ENCODE measurements around the gene TCP11L2.

The TCP11L2 gene

DNA sequence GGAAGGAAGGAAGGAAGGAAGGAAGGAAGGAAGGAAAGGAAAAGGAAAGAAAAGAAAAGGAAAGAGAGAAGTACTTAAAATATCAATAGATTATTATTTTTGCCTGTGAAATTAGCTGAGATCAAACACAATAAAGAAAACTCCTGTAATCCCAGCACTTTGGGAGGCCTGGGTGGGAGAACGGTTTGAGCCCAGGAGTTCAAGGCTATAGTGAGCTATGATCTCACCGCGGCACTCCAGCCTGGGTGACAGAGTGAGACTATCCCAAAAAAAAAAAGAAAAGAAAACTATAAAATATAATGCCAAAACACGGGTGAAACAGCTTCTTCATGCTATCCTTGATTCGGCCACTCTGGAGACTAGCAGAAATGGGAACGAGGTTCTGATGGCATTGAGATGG is 28.5 kb upstream of the TCP11L2 start:
- H3K27ac ChIP-seq (ENCODE audit: extremely low read depth, low read depth, low read length): no peak overlapping the region
- H3K4me1 ChIP-seq (ENCODE audit: control insufficient read depth, insufficient read depth, low read length): no peaks in the 10 kb centered on the region
- TF ChIP-seq ZNF366 (tag by site-specific recombination; conservative IDR thresholded peaks at IDR 0.05): peak; percentile 50
- TF ChIP-seq ZNF248 (tag by site-specific recombination; IDR thresholded peaks at IDR 0.05): no peak
- no peak overlapping the region for H3K4me3 ChIP-seq (ENCODE audit: low read depth, low read length)
- H3K36me3 ChIP-seq (ENCODE audit: control insufficient read depth in 2 of 2, insufficient read depth in 1 of 2, low read length in 2 of 2): no peaks in the 10 kb centered on the region
- ChIA-PET CTCF (interaction anchor here (2.1 kb wide), 1 partner anchor 9 kb away, joined by 18 read pairs; no protein-coding TSS in a partner anchor), POLR2A (no interaction called here)
- no peaks in the 10 kb centered on the region for H3K9me3 ChIP-seq (ENCODE audit: control insufficient read depth, insufficient read depth, low read depth, low read length)

DNA sequence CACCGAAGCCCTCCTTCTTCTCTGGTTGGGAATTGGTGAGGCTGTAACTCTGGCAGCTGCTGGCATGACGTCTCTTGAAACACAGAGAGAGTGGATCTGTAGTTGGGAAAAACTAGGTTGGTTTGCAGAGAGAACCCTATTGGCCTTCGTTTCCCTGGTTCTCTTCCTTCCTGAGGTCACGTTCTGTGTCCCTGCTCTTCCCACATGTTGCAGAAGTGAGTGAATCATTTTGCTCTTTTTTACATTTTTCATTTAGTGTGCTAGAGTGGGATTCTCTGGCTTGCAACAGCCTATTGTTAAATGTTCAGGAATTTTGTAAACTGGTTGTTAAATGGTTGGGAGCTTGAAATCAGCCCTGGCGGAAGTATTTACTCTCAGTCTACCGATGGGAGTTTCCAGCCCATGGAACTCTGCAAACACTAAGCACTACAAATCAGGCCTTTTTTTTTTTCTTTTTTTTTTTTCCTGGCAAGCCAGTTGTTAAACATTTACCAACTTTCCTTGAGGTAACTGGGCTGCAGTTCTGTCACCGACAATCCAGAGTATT is 27.9 kb upstream of the TCP11L2 start:
- ChIA-PET POLR2A (interaction anchor here (0.6 kb wide), 1 partner anchor 1630 kb away, joined by 3 read pairs; no protein-coding TSS in a partner anchor), CTCF (interaction anchor here (0.8 to 1.2 kb wide), 3 partner anchors 9 to 140 kb away, joined by 3 to 5 read pairs (median 4); no protein-coding TSS in a partner anchor)
- no peaks in the 10 kb centered on the region for H3K36me3 ChIP-seq (ENCODE audit: control insufficient read depth in 2 of 2, insufficient read depth in 1 of 2, low read length in 2 of 2)
- H3K27ac ChIP-seq (ENCODE audit: extremely low read depth, low read depth, low read length): no peak overlapping the region
- H3K9me3 ChIP-seq (ENCODE audit: control insufficient read depth, insufficient read depth, low read depth, low read length): no peaks in the 10 kb centered on the region
- H3K4me1 ChIP-seq (ENCODE audit: control insufficient read depth, insufficient read depth, low read length): no peaks in the 10 kb centered on the region
- no peak overlapping the region for H3K4me3 ChIP-seq (ENCODE audit: low read depth, low read length)
- TF ChIP-seq ZNF560 (tag by site-specific recombination; IDR thresholded peaks at IDR 0.05; ENCODE audit: borderline replicate concordance): no peak
- TF ChIP-seq, protein P1, sequence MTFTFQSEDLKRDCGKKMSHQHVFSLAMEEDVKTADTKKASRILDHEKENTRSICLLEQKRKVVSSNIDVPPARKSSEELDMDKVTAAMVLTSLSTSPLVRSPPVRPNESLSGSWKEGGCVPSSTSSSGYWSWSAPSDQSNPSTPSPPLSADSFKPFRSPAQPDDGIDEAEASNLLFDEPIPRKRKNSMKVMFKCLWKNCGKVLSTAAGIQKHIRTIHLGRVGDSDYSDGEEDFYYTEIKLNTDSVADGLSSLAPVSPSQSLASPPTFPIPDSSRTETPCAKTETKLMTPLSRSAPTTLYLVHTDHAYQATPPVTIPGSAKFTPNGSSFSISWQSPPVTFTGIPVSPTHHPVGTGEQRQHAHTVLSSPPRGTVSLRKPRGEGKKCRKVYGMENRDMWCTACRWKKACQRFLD (tag by site-specific recombination; IDR thresholded peaks at IDR 0.05): no peak
- TF ChIP-seq ZNF555 (tag by site-specific recombination; conservative IDR thresholded peaks at IDR 0.05): no peak
- TF ChIP-seq, protein P2, sequence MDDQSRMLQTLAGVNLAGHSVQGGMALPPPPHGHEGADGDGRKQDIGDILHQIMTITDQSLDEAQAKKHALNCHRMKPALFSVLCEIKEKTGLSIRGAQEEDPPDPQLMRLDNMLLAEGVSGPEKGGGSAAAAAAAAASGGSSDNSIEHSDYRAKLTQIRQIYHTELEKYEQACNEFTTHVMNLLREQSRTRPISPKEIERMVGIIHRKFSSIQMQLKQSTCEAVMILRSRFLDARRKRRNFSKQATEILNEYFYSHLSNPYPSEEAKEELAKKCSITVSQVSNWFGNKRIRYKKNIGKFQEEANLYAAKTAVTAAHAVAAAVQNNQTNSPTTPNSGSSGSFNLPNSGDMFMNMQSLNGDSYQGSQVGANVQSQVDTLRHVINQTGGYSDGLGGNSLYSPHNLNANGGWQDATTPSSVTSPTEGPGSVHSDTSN (CRISPR knock-in tag; IDR thresholded peaks at IDR 0.05): no peak
- no peak for TF ChIP-seq ZNF701 (tag by site-specific recombination; IDR thresholded peaks at IDR 0.05)
- TF ChIP-seq GFI1B (tag by site-specific recombination; IDR thresholded peaks at IDR 0.05): no peak
- TF ChIP-seq ZNF169 (tag by site-specific recombination; IDR thresholded peaks at IDR 0.05): no peak

DNA sequence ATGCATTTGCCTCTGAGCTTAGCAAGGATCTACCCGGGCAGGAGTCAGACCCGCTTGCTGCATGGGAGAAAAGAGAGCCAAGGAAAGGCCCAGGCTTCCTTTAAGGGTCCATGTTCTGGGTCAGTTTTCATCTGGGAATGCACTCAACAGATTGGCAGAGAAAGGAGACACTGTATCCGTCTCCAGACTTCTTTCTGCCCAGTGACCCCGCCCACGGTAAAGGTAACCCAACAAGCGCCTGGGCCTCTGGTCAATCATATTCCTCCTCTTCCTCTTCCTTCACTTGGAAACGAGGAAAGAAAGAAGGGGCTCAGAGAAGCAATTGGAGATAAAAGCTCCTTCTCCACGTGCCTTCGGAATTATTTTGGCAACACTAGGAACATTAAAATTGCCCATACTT is 27.1 kb upstream of the TCP11L2 start:
- TF ChIP-seq ZNF416 (tag by site-specific recombination; IDR thresholded peaks at IDR 0.05): no peak
- TF ChIP-seq, protein P3, sequence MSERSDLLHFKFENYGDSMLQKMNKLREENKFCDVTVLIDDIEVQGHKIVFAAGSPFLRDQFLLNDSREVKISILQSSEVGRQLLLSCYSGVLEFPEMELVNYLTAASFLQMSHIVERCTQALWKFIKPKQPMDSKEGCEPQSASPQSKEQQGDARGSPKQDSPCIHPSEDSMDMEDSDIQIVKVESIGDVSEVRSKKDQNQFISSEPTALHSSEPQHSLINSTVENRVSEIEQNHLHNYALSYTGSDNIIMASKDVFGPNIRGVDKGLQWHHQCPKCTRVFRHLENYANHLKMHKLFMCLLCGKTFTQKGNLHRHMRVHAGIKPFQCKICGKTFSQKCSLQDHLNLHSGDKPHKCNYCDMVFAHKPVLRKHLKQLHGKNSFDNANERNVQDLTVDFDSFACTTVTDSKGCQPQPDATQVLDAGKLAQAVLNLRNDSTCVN (tag by site-specific recombination; optimal IDR thresholded peaks at IDR 0.05): no peak
- no peak for TF ChIP-seq ZFP69B (tag by site-specific recombination; IDR thresholded peaks at IDR 0.05)
- no peak for TF ChIP-seq ZNF248 (tag by site-specific recombination; IDR thresholded peaks at IDR 0.05)
- no peak for TF ChIP-seq SP2 (tag by site-specific recombination; IDR thresholded peaks at IDR 0.05)
- TF ChIP-seq, protein P4, sequence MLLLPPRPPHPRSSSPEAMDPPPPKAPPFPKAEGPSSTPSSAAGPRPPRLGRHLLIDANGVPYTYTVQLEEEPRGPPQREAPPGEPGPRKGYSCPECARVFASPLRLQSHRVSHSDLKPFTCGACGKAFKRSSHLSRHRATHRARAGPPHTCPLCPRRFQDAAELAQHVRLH (tag by site-specific recombination; IDR thresholded peaks at IDR 0.05): no peak
- TF ChIP-seq ZNF157 (tag by site-specific recombination; IDR thresholded peaks at IDR 0.05): no peak
- TF ChIP-seq KLF1 (tag by site-specific recombination; IDR thresholded peaks at IDR 0.05): no peak
- TF ChIP-seq SALL2 (tag by site-specific recombination; IDR thresholded peaks at IDR 0.05; ENCODE audit: borderline replicate concordance): no peak
- TF ChIP-seq ZNF530 (tag by site-specific recombination; IDR thresholded peaks at IDR 0.05; ENCODE audit: low read depth): no peak
- POLR2A ChIA-PET: no interaction called here
- no peaks in the 10 kb centered on the region for H3K9me3 ChIP-seq (ENCODE audit: control insufficient read depth, insufficient read depth, low read depth, low read length)
- H3K36me3 ChIP-seq (ENCODE audit: control insufficient read depth in 2 of 2, insufficient read depth in 1 of 2, low read length in 2 of 2): no peaks in the 10 kb centered on the region
- no peaks in the 10 kb centered on the region for H3K4me1 ChIP-seq (ENCODE audit: control insufficient read depth, insufficient read depth, low read length)
- no peak overlapping the region for H3K27ac ChIP-seq (ENCODE audit: extremely low read depth, low read depth, low read length)
- CTCF ChIA-PET: interaction anchor here (0.7 to 1.2 kb wide), 3 partner anchors 8 to 39 kb away, joined by 3 to 5 read pairs (median 3); no protein-coding TSS in a partner anchor
- no peak overlapping the region for H3K4me3 ChIP-seq (ENCODE audit: low read depth, low read length)
